Transverse colon (tissue), 4 donors: ENCODE measurements around the gene ANKRD44. TPM values are rescaled to one million over a fixed set of nuclear protein-coding genes. Genes with fewer than 3 reads are reported as not detected.
A peak's percentile ranks its signal among the peaks of the same experiment; 100 is the strongest.

Experiments used
- DNase-seq: peaks from one replicate; pipeline ENCODE4 v3.0.0-alpha.2; 2019
- H3K27ac ChIP-seq, 4 donors: fragments of 200-600 bp; sonication (generic); 2 replicates each; pipeline ENCODE4 v1.5.1; 2016 to 2018; ENCODE audit warnings: inconsistent platforms in 4 of 4
- H3K27me3 ChIP-seq: fragments of 200-600 bp; sonication (generic); 2 replicates; pipeline ENCODE4 v1.5.1; 2017; ENCODE audit warnings: inconsistent platforms
- H3K36me3 ChIP-seq, 4 donors: fragments of 200-600 bp; sonication (generic); 2 replicates each; pipeline ENCODE4 v1.5.1; 2017 to 2019; ENCODE audit warnings: inconsistent platforms in 4 of 4
- H3K4me1 ChIP-seq, 4 donors: fragments of 200-600 bp; sonication (generic); 2 replicates each; pipeline ENCODE4 v1.5.1; 2017 to 2020; ENCODE audit warnings: inconsistent platforms in 4 of 4
- H3K4me3 ChIP-seq, 4 donors: fragments of 200-600 bp; sonication (generic); 1 replicate in 1 of 4; 2 replicates in 3 of 4; pipeline versions ENCODE4 v1.5.1 to v1.6.1; 2017 to 2019; ENCODE audit warnings: inconsistent platforms in 4 of 4
- H3K9me3 ChIP-seq, 2 donors: fragments of 200-600 bp; sonication (generic); 2 replicates each; pipeline ENCODE4 v1.5.1; 2017 to 2019; ENCODE audit warnings: inconsistent platforms in 2 of 2
- EP300 ChIP-seq: sonication (generic); formaldehyde crosslinking; IDR thresholded peaks from one replicate; pipeline ENCODE4 v1.6.1; 2017; ENCODE audit warnings: antibody characterized with exemption, low read depth
- POLR2A ChIP-seq: fragments of 450-650 bp; IDR thresholded peaks from one replicate; pipeline ENCODE4 v1.6.1; 2016; ENCODE audit warnings: antibody characterized with exemption, mild to moderate bottlenecking, moderate library complexity
- POLR2AphosphoS5 ChIP-seq, 3 donors: sonication (generic); formaldehyde crosslinking; IDR thresholded peaks; one replicate each; pipeline ENCODE4 v1.6.1; 2016; ENCODE audit warnings: antibody characterized with exemption in 3 of 3
- WGBS, 2 donors: methylation state at CpG; one replicate each; pipeline ENCODE4 v1.1.5; 2018; ENCODE audit warnings: low coverage in 1 of 2; 5-methylcytosine and 5-hydroxymethylcytosine counted together
- in situ Hi-C, 4 donors: fragments of 200-750 bp; cut with MboI; loops; one replicate each; pipeline versions ENCODE4 v1.15.0 to v1.15.1; 2017; ENCODE audit warnings: low sequenced_read_pairs in 3 of 4, low pct_ligation_motif_present in 1 of 4, low pct_unique_long_range_greater_than_20kb in 1 of 4
- intact Hi-C: fragments of 100-400 bp; cut with DNase I; formaldehyde crosslinking; loops from one replicate; pipeline ENCODE4 v1.15.1; 2023; ENCODE audit warnings: low total_unique reads
- total RNA-seq, 4 donors: library from RNA; depleted of rRNA; stranded (reverse); fragments of >200 nt; gene quantifications; one replicate each; pipeline ENCODE4 v1.1.0, GENCODE V29; 2016
- TF ChIP-seq, protein P1 (sequence below), 5 experiments: fragments of 200-600 bp in 3 of 5; fragments of 450-650 bp in 2 of 5; sonication (generic) in 3 of 5; IDR thresholded peaks; 1 replicate in 2 of 5; 2 replicates in 3 of 5; pipeline ENCODE4 v1.5.1; 2016 to 2017; ENCODE audit warnings: antibody characterized with exemption in 5 of 5, inconsistent platforms in 3 of 5, mild to moderate bottlenecking in 2 of 5, moderate library complexity in 1 of 5

Gene ANKRD44
- total RNA-seq, 4 donors from 2014 or later, result 13.9 to 46.8 (median 27.5) TPM

DNA sequence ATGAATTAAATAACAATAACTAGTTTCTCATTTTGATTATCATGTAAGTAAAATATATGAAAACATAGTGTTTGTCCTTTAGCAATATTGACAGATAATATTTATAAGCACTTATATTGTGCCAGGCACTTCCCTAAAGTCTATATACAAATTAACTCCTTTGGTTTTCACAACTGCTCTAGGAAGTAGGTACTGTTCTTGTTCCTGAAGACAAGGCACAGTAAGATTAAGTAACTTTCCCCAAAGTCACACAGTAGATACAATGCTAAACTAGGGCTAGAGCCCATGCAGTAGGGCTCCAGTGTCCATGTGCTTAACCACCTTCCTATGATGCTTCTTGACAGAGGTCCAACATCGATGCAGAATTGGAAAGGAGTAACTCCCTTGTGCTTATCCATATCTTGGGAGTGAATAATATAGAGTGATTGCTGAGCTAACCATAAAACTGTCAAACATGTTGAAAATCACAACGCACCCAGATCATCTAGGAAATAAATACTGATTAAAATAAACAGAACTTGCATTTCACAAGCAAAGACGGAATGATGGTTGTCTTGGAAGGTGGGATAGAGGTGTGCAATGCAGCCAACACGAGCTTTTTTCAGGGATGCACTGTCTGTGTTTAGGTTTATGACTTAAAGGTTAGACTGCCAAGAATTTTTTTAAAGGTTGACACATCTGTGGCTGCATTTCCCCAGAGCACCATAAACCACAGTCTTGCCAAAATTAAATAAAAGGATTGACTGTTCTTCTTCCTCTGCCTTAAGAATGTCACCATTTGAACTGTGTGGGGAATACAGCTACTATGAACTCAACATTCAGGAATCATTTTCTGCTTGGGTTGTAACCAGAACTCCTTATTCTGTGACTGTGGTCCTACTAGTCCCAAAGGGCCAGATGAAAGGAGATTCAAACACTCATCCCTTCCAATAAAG is 80.8 kb downstream of the ANKRD44 start:
- Histone ChIP-seq H3K27ac (peak overlapping the region in 1 of 4 donors; percentile 29), H3K27me3 (no peaks in the 10 kb centered on the region), H3K9me3 (no peaks in the 10 kb centered on the region), H3K4me1 (peaks cover 0 to 32% (median 5%) of the 10 kb centered on the region in 4 donors), H3K4me3 (no peak overlapping the region), H3K36me3 (no peaks in the 10 kb centered on the region)
- in situ Hi-C loops (no loop called here), intact Hi-C loops (no loop called here)
- no peak for DNase-seq
- WGBS, 2 donors, result 30 to 45% methylated on average over 4 of the region's 4 CpGs
- TF ChIP-seq POLR2AphosphoS5 (IDR thresholded peaks at IDR 0.05) (no peak), EP300 (no peak), POLR2A (no peak)
- TF ChIP-seq, protein P1, sequence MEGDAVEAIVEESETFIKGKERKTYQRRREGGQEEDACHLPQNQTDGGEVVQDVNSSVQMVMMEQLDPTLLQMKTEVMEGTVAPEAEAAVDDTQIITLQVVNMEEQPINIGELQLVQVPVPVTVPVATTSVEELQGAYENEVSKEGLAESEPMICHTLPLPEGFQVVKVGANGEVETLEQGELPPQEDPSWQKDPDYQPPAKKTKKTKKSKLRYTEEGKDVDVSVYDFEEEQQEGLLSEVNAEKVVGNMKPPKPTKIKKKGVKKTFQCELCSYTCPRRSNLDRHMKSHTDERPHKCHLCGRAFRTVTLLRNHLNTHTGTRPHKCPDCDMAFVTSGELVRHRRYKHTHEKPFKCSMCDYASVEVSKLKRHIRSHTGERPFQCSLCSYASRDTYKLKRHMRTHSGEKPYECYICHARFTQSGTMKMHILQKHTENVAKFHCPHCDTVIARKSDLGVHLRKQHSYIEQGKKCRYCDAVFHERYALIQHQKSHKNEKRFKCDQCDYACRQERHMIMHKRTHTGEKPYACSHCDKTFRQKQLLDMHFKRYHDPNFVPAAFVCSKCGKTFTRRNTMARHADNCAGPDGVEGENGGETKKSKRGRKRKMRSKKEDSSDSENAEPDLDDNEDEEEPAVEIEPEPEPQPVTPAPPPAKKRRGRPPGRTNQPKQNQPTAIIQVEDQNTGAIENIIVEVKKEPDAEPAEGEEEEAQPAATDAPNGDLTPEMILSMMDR (IDR thresholded peaks at IDR 0.05), result no peak

DNA sequence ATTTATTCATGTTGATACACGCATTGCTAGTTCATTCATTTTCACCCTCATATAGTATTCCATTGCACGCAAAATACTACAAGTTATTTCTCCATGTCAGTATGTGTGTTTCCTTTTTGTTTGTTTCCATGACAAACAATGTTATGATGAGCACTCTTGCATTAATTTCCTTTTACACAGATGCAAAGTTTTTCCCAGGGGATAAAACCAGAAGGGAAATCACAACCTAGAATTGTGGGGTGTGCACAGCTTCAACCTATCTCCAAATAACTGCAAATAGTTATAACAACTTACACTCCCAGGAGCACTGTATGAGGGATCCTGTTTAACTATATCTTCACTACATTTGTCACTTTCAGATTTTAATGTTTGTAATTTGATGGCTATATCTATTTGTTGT is 87.1 kb downstream of the ANKRD44 start:
- H3K4me3 ChIP-seq, result no peak overlapping the region
- TF ChIP-seq, protein P1 (IDR thresholded peaks at IDR 0.05), result no peak
- TF ChIP-seq POLR2AphosphoS5 (IDR thresholded peaks at IDR 0.05) (no peak), POLR2A (no peak), EP300 (no peak)
- no peaks in the 10 kb centered on the region for H3K27me3 ChIP-seq
- WGBS, 2 donors, result 96 to 99% methylated on average over 2 of the region's 2 CpGs
- in situ Hi-C loops, result no loop called here
- no peak overlapping the region for H3K27ac ChIP-seq
- H3K9me3 ChIP-seq, result no peaks in the 10 kb centered on the region
- no peaks in the 10 kb centered on the region for H3K36me3 ChIP-seq
- intact Hi-C loops, result no loop called here
- DNase-seq, result no peak
- H3K4me1 ChIP-seq, result peaks cover 0 to 9% (median 0%) of the 10 kb centered on the region in 4 donors

DNA sequence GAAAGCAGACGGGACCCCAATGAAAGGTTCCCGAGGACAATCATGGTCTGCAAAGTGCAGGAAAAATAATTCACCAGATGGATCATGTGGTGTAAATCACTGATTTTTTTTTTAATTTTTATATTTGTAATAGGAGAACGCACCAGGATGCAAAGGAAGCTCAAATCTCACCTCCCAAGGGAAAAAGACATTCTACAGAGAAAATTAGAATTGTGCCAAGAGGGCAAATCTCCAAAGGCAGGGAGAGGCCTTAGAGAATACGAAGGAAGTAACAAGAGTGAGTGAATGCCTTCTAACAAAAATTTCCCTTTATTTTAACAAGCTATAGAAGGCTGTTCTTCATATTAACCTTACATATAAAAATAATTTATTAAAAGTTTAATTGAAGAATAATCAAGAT is 90.9 kb downstream of the ANKRD44 start:
- TF ChIP-seq, protein P1 (IDR thresholded peaks at IDR 0.05), result no peak
- TF ChIP-seq EP300 (no peak), POLR2AphosphoS5 (IDR thresholded peaks at IDR 0.05) (no peak), POLR2A (no peak)
- 82 to 89% methylated on average over 4 of the region's 4 CpGs for WGBS, 2 donors
- Histone ChIP-seq H3K4me3 (no peak overlapping the region), H3K4me1 (peaks cover 0 to 33% (median 7%) of the 10 kb centered on the region in 4 donors), H3K9me3 (no peaks in the 10 kb centered on the region), H3K27me3 (no peaks in the 10 kb centered on the region), H3K27ac (no peak overlapping the region), H3K36me3 (no peaks in the 10 kb centered on the region)
- in situ Hi-C loops (no loop called here), intact Hi-C loops (no loop called here)
- DNase-seq, result no peak

DNA sequence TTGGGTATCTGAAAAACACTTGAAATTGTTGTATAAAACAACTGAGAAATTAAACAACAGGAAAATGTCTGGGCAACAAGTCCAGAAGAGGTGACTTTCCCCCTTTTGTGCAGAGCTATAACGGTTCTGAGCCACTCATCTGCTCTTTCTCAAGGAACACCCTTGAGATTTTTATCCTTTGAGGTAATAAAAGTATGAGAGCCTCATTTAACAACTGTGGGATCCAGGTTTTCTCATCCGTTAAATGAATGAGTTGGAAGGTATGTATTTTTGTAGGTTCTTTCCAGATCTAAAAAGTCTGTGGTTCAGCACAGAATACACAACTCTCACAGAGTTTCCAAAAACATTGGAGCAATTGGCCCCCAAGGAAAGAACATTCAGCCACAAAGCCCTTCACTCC is 93.0 kb downstream of the ANKRD44 start:
- Histone ChIP-seq H3K36me3 (no peaks in the 10 kb centered on the region), H3K9me3 (no peaks in the 10 kb centered on the region), H3K27me3 (no peaks in the 10 kb centered on the region), H3K4me3 (no peak overlapping the region), H3K4me1 (peaks cover 6 to 48% (median 13%) of the 10 kb centered on the region in 4 donors), H3K27ac (peak overlapping the region in 1 of 4 donors; percentile 5)
- TF ChIP-seq EP300 (no peak), POLR2AphosphoS5 (IDR thresholded peaks at IDR 0.05) (no peak), POLR2A (no peak)
- TF ChIP-seq, protein P1 (IDR thresholded peaks at IDR 0.05), result no peak
- in situ Hi-C loops, result no loop called here
- no peak for DNase-seq
- 50 to 62% methylated on average over 1 to 2 of the region's 2 CpGs for WGBS, 2 donors
- intact Hi-C loops, result no loop called here
